HepG2 (cell line): Measurements from ENCODE around the gene FCHO2. TPM values are rescaled to one million over a fixed set of nuclear protein-coding genes. Genes with fewer than 3 reads are reported as not detected.
A peak's percentile ranks its signal among the peaks of the same experiment; 100 is the strongest.

ENCODE experiments used
- ATAC-seq: fragments of 200-7000 bp; cut with Tn5 transposase; 3 replicates; pipeline ENCODE4 v1.9.1; 2020; ENCODE audit warnings: mild to moderate bottlenecking, moderate library complexity
- BruUV-seq: library from RNA; stranded (reverse); fragments of 400-500 nt; replicated peaks from 2 replicates; lab custom pipeline; 2021; lab: Mats Ljungman, UMichigan
- CTCF ChIA-PET: fragments of 300-600 bp; formaldehyde crosslinking; extraction: SDS; loops from one replicate; lab custom pipeline; 2021; ENCODE audit warnings: low total read pairs, inconsistent platforms, low intra/inter-chr PET ratio; lab: Yijun Ruan, JAX
- POLR2A ChIA-PET: fragments of 350-600 bp; sonication (Branson Sonifier 250); formaldehyde crosslinking; loops from one replicate; lab custom pipeline; 2020; ENCODE audit warnings: antibody characterized with exemption, inconsistent platforms; lab: Yijun Ruan, JAX
- DNase-seq: peaks from one replicate; pipeline ENCODE4 v3.0.0-alpha.2; 2015; ENCODE audit warnings: low spot score
- FAIRE-seq: peaks from 3 replicates; lab custom pipeline; 2011; peaks lifted over from hg19 to GRCh38; lab: Jason Lieb, UNC
- H2AFZ ChIP-seq: one replicate; pipeline ENCODE4 v1.6.1; 2011; ENCODE audit warnings: low read length, inconsistent platforms
- H3K27ac ChIP-seq: fragments of 300-600 bp; 3 replicates; pipeline ENCODE4 v1.8.0; 2011; ENCODE audit warnings: mixed run types, mild to moderate bottlenecking, mixed read lengths, low read length, inconsistent platforms; ENCODE audit not compliant: insufficient read depth; ENCODE audit errors: extremely low read length
- H3K27me3 ChIP-seq, 2 experiments: fragments of 200-600 bp in 1 of 2; 2 replicates in 1 of 2; 3 replicates in 1 of 2; pipeline versions ENCODE4 v1.6.0 to v1.8.0; 2011; ENCODE audit warnings: low read length in 2 of 2, mild to moderate bottlenecking in 2 of 2, moderate library complexity in 2 of 2, inconsistent platforms in 1 of 2; ENCODE audit not compliant: insufficient read depth in 2 of 2, control insufficient read depth in 1 of 2
- H3K36me3 ChIP-seq, 2 experiments: fragments of 200-600 bp in 1 of 2; replicated peaks in 1 of 2; 2 replicates in 1 of 2; 3 replicates in 1 of 2; pipeline versions ENCODE4 v1.5.1 to v1.8.0; 2011; ENCODE audit warnings: low read length in 2 of 2, inconsistent platforms in 1 of 2; ENCODE audit not compliant: insufficient read depth in 2 of 2, control insufficient read depth in 1 of 2
- H3K4me1 ChIP-seq: 2 replicates; pipeline ENCODE4 v1.5.1; 2012; ENCODE audit warnings: low read length, inconsistent platforms; ENCODE audit not compliant: insufficient read depth
- H3K4me2 ChIP-seq: 2 replicates; pipeline ENCODE4 v1.6.0; 2011; ENCODE audit warnings: low read depth, low read length, inconsistent platforms
- H3K4me3 ChIP-seq, 3 experiments: fragments of 200-600 bp in 1 of 3; sonication (generic), shearing (Covaris generic) in 1 of 3; replicated peaks in 1 of 3; 2 replicates each; pipeline ENCODE4 v1.5.1; 2011 to 2016; ENCODE audit warnings: low read length in 3 of 3, inconsistent platforms in 2 of 3, low read depth in 2 of 3, mild to moderate bottlenecking in 2 of 3, control low read depth in 1 of 3, mixed read lengths in 1 of 3; ENCODE audit not compliant: insufficient read depth in 1 of 3
- H3K79me2 ChIP-seq: one replicate; pipeline ENCODE4 v1.6.1; 2011; ENCODE audit warnings: low read length, inconsistent platforms; ENCODE audit not compliant: insufficient read depth
- H3K9ac ChIP-seq: 2 replicates; pipeline ENCODE4 v1.6.0; 2011; ENCODE audit warnings: mild to moderate bottlenecking, low read depth, low read length, inconsistent platforms; ENCODE audit not compliant: insufficient read depth
- H3K9me3 ChIP-seq: 2 replicates; pipeline ENCODE4 v1.5.1; 2012; ENCODE audit warnings: mild to moderate bottlenecking, low read length
- H4K20me1 ChIP-seq: 2 replicates; pipeline ENCODE4 v1.6.0; 2011; ENCODE audit warnings: inconsistent platforms, mild to moderate bottlenecking, low read length, moderate library complexity; ENCODE audit not compliant: insufficient read depth
- GZF1 ChIP-seq: sonication (generic); formaldehyde crosslinking; IDR thresholded peaks from 2 replicates; pipeline ENCODE4 v1.5.1; 2020; ENCODE audit warnings: mild to moderate bottlenecking, missing genetic modification reagents
- POLR2G ChIP-seq: fragments of 200-400 bp; formaldehyde crosslinking; IDR thresholded peaks from 2 replicates; pipeline ENCODE4 v1.6.1; 2018; ENCODE audit warnings: mild to moderate bottlenecking, low read depth, low read length, moderate library complexity
- PTBP1 ChIP-seq: fragments of 200-400 bp; formaldehyde crosslinking; IDR thresholded peaks from 2 replicates; pipeline ENCODE4 v1.6.1; 2018; ENCODE audit warnings: low read length, low read depth; ENCODE audit not compliant: poor library complexity, severe bottlenecking
- RBM22 ChIP-seq: fragments of 200-400 bp; formaldehyde crosslinking; optimal IDR thresholded peaks from 2 replicates; pipeline ENCODE3; 2017; ENCODE audit warnings: mild to moderate bottlenecking, low read length, moderate library complexity
- USF2 ChIP-seq, 2 experiments: sonication (generic) in 1 of 2; formaldehyde crosslinking in 1 of 2; IDR thresholded peaks; 2 replicates each; pipeline versions ENCODE4 v1.5.1 to v1.6.1; 2011 to 2020; ENCODE audit warnings: borderline replicate concordance in 1 of 2, low read depth in 1 of 2, low read length in 1 of 2, mild to moderate bottlenecking in 1 of 2, missing genetic modification reagents in 1 of 2, moderate library complexity in 1 of 2
- WIZ ChIP-seq: sonication (generic); formaldehyde crosslinking; IDR thresholded peaks from 2 replicates; pipeline ENCODE4 v1.5.1; 2020; ENCODE audit warnings: mild to moderate bottlenecking, missing genetic modification reagents
- ZBTB37 ChIP-seq: sonication (generic); formaldehyde crosslinking; IDR thresholded peaks from 2 replicates; pipeline ENCODE4 v1.4.0; 2020; ENCODE audit warnings: mild to moderate bottlenecking, missing genetic modification reagents
- ZNF24 ChIP-seq: fragments of 450-650 bp; IDR thresholded peaks from 2 replicates; pipeline ENCODE4 v1.6.1; 2017; ENCODE audit warnings: antibody characterized with exemption, mild to moderate bottlenecking
- WGBS: methylation state at CpG from one replicate; pipeline ENCODE4 v1.1.6; 2017; ENCODE audit warnings: low lambda C conversion rate; 5-methylcytosine and 5-hydroxymethylcytosine counted together
- in situ Hi-C: cut with HindIII; loops from 2 replicates; pipeline ENCODE4 v1.10.0; 2017; ENCODE audit warnings: low pct_unique_long_range_greater_than_20kb; ENCODE audit not compliant: extremely low pct_ligation_motif_present
- intact Hi-C: fragments of 100-400 bp; cut with micrococcal nuclease; formaldehyde crosslinking; loops from one replicate; pipeline ENCODE4 v1.10.0; 2022; ENCODE audit not compliant: unreplicated experiment
- polyA plus RNA-seq, 8 experiments: library from polyadenylated mRNA; depleted of rRNA in 3 of 8; stranded (reverse) in 7 of 8; unstranded in 1 of 8; fragments of >200 nt; fragmentation: Illumina TruSeq in 4 of 8; extraction: Trizol in 4 of 8; gene quantifications; 2 replicates each; pipeline versions ENCODE4 v1.2.1 to v1.2.3, GENCODE V29; 2011 to 2016; ENCODE audit warnings: low read depth in 4 of 8, missing spikeins in 1 of 8, mixed read lengths in 1 of 8; ENCODE audit not compliant: insufficient read depth in 1 of 8
- total RNA-seq, 5 experiments: library from RNA; depleted of rRNA; stranded (reverse); fragments of >200 nt; fragmentation: Illumina TruSeq; extraction: Trizol; gene quantifications; 2 replicates each; pipeline ENCODE4 v1.2.3, GENCODE V29; 2016; ENCODE audit warnings: low read depth in 1 of 5

The FCHO2 gene
- total and polyA plus RNA-seq, 2 of the 13 experiments (the other 11 are each of a cell fraction or from before 2014, with no cell fraction given): 11.6 to 17.3 TPM

GRCh38 chr5:72908664-72909063 lies 47.2 kb upstream of the FCHO2 start:
- POLR2A ChIA-PET: no interaction called here
- BruUV-seq: no TSS peak

More at GRCh38 chr5:72908664-72909063, 47.2 kb upstream of the FCHO2 start:
- Histone ChIP-seq H2AFZ (no peak overlapping the region), H3K4me2 (no peak overlapping the region), H3K4me1 (no peaks in the 10 kb centered on the region), H3K27me3 (no peaks in the 10 kb centered on the region), H3K27ac (no peak overlapping the region), H3K9ac (no peak overlapping the region), H3K79me2 (no peaks in the 10 kb centered on the region), H4K20me1 (no peaks in the 10 kb centered on the region; the same call in 1 of the 2 replicates), H3K9me3 (no peaks in the 10 kb centered on the region), H3K4me3 (no peak overlapping the region), H3K36me3 (peaks cover 10 to 49% of the 10 kb centered on the region in 2 experiments)
- TF ChIP-seq GZF1 (CRISPR knock-in tag) (no peak), RBM22 (peak; percentile 19), ZNF24 (no peak), PTBP1 (no peak), WIZ (CRISPR knock-in tag) (no peak), POLR2G (no peak), ZBTB37 (CRISPR knock-in tag) (no peak), USF2 (IDR thresholded peaks at IDR 0.05; ENCODE audit: low read depth, low read length) (no peak), USF2 (CRISPR knock-in tag; IDR thresholded peaks at IDR 0.05; ENCODE audit: borderline replicate concordance) (no peak)
- FAIRE-seq: no peak
- in situ Hi-C loops: no loop called here
- intact Hi-C loops: no loop called here
- CTCF ChIA-PET: no interaction called here
- no peak for ATAC-seq
- 96% methylated on average over 6 of the region's 6 CpGs for WGBS
- no peak for DNase-seq
